HCT116 (cell line): ENCODE results near the gene CAV1.

Source experiments
- CEBPB ChIP-seq: IDR thresholded peaks from 2 replicates; pipeline ENCODE4 v1.6.1; 2012; ENCODE audit warnings: low read depth
- EGR1 ChIP-seq: IDR thresholded peaks from 2 replicates; pipeline ENCODE4 v1.6.1; 2012; ENCODE audit warnings: low read depth
- EZH2 ChIP-seq: fragments of 200-600 bp; sonication (generic); IDR thresholded peaks from 2 replicates; pipeline ENCODE4 v1.6.1; 2017; ENCODE audit warnings: antibody characterized with exemption, mixed run types
- EZH2phosphoT487 ChIP-seq: fragments of 200-600 bp; IDR thresholded peaks from 2 replicates; pipeline ENCODE4 v1.6.1; 2018; ENCODE audit warnings: antibody characterized with exemption, borderline replicate concordance
- JUND ChIP-seq: IDR thresholded peaks from 2 replicates; pipeline ENCODE4 v1.6.1; 2012
- POLR2A ChIP-seq: IDR thresholded peaks from 2 replicates; pipeline ENCODE4 v1.7.0; 2011; ENCODE audit warnings: borderline replicate concordance; ENCODE audit not compliant: insufficient read depth, insufficient read length; ENCODE audit errors: extremely low read depth
- POLR2AphosphoS5 ChIP-seq: IDR thresholded peaks from 2 replicates; pipeline ENCODE4 v1.6.1; 2011; ENCODE audit warnings: mild to moderate bottlenecking, low read depth, low read length, moderate library complexity
- RAD21 ChIP-seq: IDR thresholded peaks from 2 replicates; pipeline ENCODE4 v1.6.1; 2012; ENCODE audit warnings: low read depth, mild to moderate bottlenecking
- SRF ChIP-seq: IDR thresholded peaks from 2 replicates; pipeline ENCODE4 v1.6.1; 2012; ENCODE audit warnings: low read depth
- YY1 ChIP-seq: IDR thresholded peaks from 2 replicates; pipeline ENCODE4 v1.6.1; 2011; ENCODE audit warnings: low read length, low read depth, moderate library complexity, mild to moderate bottlenecking; ENCODE audit not compliant: insufficient replicate concordance; ENCODE audit errors: extremely low read depth
- TF ChIP-seq, protein P1 (sequence below), 3 experiments: fragments of 200-600 bp in 1 of 3; sonication (generic) in 1 of 3; IDR thresholded peaks in 2 of 3; conservative IDR thresholded peaks in 1 of 3; 2 replicates each; pipeline ENCODE4 v1.5.1; 2012 to 2017; ENCODE audit warnings: low read depth in 2 of 3, low read length in 2 of 3, antibody characterized with exemption in 1 of 3, borderline replicate concordance in 1 of 3, control low read depth in 1 of 3, mild to moderate bottlenecking in 1 of 3, mixed read lengths in 1 of 3, mixed run types in 1 of 3, moderate library complexity in 1 of 3; ENCODE audit not compliant: insufficient read depth in 1 of 3
- TF ChIP-seq, protein P2 (sequence below): IDR thresholded peaks from 2 replicates; pipeline ENCODE4 v1.6.1; 2012
- TF ChIP-seq, protein P3 (sequence below): IDR thresholded peaks from 2 replicates; pipeline ENCODE4 v1.6.1; 2012; ENCODE audit warnings: low read depth
- TF ChIP-seq, protein P4 (sequence below): IDR thresholded peaks from 2 replicates; pipeline ENCODE4 v1.6.1; 2012

DNA sequence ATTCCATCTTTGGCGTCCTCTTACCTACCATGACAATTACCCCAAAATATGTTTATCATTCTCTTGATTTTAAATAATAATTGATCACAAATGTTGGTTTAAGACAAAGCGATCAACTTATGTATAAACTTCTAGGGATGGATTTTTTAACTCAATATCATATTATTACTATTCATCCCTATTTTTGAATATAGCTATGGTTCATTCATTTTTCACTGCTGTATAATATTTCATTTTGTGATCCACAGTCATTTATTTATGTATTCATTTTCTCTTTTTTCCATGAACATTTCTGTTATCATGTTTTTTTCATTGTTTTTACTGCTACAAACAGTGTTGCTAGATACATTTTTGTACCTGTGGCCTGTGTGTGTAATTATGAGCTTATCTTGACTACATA, 85.9 kb downstream of the CAV1 start:
- TF ChIP-seq POLR2A (no peak), EGR1 (no peak), EZH2 (no peak), POLR2AphosphoS5 (no peak), EZH2phosphoT487 (no peak), JUND (no peak), SRF (no peak), RAD21 (no peak), CEBPB (no peak), YY1 (no peak)
- TF ChIP-seq, protein P1, sequence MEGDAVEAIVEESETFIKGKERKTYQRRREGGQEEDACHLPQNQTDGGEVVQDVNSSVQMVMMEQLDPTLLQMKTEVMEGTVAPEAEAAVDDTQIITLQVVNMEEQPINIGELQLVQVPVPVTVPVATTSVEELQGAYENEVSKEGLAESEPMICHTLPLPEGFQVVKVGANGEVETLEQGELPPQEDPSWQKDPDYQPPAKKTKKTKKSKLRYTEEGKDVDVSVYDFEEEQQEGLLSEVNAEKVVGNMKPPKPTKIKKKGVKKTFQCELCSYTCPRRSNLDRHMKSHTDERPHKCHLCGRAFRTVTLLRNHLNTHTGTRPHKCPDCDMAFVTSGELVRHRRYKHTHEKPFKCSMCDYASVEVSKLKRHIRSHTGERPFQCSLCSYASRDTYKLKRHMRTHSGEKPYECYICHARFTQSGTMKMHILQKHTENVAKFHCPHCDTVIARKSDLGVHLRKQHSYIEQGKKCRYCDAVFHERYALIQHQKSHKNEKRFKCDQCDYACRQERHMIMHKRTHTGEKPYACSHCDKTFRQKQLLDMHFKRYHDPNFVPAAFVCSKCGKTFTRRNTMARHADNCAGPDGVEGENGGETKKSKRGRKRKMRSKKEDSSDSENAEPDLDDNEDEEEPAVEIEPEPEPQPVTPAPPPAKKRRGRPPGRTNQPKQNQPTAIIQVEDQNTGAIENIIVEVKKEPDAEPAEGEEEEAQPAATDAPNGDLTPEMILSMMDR (IDR thresholded peaks at IDR 0.05 in 2 of 3, conservative IDR thresholded peaks at IDR 0.05 in 1 of 3; ENCODE audit: borderline replicate concordance in 1 of 3, insufficient read depth in 1 of 3, low read depth in 2 of 3, low read length in 2 of 3) = no peak
- TF ChIP-seq, protein P2, sequence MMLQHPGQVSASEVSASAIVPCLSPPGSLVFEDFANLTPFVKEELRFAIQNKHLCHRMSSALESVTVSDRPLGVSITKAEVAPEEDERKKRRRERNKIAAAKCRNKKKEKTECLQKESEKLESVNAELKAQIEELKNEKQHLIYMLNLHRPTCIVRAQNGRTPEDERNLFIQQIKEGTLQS = no peak
- TF ChIP-seq, protein P3, sequence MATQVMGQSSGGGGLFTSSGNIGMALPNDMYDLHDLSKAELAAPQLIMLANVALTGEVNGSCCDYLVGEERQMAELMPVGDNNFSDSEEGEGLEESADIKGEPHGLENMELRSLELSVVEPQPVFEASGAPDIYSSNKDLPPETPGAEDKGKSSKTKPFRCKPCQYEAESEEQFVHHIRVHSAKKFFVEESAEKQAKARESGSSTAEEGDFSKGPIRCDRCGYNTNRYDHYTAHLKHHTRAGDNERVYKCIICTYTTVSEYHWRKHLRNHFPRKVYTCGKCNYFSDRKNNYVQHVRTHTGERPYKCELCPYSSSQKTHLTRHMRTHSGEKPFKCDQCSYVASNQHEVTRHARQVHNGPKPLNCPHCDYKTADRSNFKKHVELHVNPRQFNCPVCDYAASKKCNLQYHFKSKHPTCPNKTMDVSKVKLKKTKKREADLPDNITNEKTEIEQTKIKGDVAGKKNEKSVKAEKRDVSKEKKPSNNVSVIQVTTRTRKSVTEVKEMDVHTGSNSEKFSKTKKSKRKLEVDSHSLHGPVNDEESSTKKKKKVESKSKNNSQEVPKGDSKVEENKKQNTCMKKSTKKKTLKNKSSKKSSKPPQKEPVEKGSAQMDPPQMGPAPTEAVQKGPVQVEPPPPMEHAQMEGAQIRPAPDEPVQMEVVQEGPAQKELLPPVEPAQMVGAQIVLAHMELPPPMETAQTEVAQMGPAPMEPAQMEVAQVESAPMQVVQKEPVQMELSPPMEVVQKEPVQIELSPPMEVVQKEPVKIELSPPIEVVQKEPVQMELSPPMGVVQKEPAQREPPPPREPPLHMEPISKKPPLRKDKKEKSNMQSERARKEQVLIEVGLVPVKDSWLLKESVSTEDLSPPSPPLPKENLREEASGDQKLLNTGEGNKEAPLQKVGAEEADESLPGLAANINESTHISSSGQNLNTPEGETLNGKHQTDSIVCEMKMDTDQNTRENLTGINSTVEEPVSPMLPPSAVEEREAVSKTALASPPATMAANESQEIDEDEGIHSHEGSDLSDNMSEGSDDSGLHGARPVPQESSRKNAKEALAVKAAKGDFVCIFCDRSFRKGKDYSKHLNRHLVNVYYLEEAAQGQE = no peak
- TF ChIP-seq, protein P4, sequence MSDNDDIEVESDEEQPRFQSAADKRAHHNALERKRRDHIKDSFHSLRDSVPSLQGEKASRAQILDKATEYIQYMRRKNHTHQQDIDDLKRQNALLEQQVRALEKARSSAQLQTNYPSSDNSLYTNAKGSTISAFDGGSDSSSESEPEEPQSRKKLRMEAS = no peak
